Measurements from ENCODE around the gene RPL13.

- TF ChIP-seq CTCF (IDR thresholded peaks at IDR 0.05; ENCODE audit: borderline replicate concordance, extremely low read depth, low read length, poor library complexity, severe bottlenecking) (no peak), EZH2 (IDR thresholded peaks at IDR 0.05; ENCODE audit: borderline replicate concordance, low read depth, low read length, severe bottlenecking) (no peak)
Measured at GRCh38 chr16:89604764-89605163, 44.3 kb downstream of the RPL13 start.
